22Rv1 (cell line): Measurements from ENCODE around the gene PLXDC2.

ENCODE experiments used
- H3K27ac ChIP-seq: fragments of 450-650 bp; 2 replicates; pipeline ENCODE4 v1.5.1; 2017
- CTCF ChIP-seq: fragments of 450-650 bp; IDR thresholded peaks from 2 replicates; pipeline ENCODE4 v1.5.1; 2017; ENCODE audit warnings: mild to moderate bottlenecking
- ZFX ChIP-seq: fragments of 450-650 bp; IDR thresholded peaks from 2 replicates; pipeline ENCODE4 v1.6.1; 2017; ENCODE audit warnings: antibody characterized with exemption, borderline replicate concordance

Gene PLXDC2

GRCh38 chr10:20059084-20059835 lies 243.0 kb downstream of the PLXDC2 start:
- no peak for TF ChIP-seq CTCF
- TF ChIP-seq ZFX = no peak
- H3K27ac ChIP-seq = no peak overlapping the region

- no peak for TF ChIP-seq ZFX
- TF ChIP-seq CTCF = no peak
- H3K27ac ChIP-seq = no peak overlapping the region
These were observed 249.6 kb downstream of the PLXDC2 start for GRCh38 chr10:20065814-20066213.

GRCh38 chr10:20073167-20073566 lies 256.9 kb downstream of the PLXDC2 start:
- TF ChIP-seq ZFX (no peak), CTCF (no peak)
- no peak overlapping the region for H3K27ac ChIP-seq

- H3K27ac ChIP-seq = no peak overlapping the region
- TF ChIP-seq ZFX (no peak), CTCF (no peak)
These were observed 259.5 kb downstream of the PLXDC2 start for GRCh38 chr10:20075713-20076112.

- no peak overlapping the region for H3K27ac ChIP-seq
- TF ChIP-seq ZFX (no peak), CTCF (no peak)
These were observed 268.2 kb downstream of the PLXDC2 start for GRCh38 chr10:20084451-20084850.

- no peak for TF ChIP-seq CTCF
- no peak for TF ChIP-seq ZFX
These were observed 268.9 kb downstream of the PLXDC2 start for GRCh38 chr10:20085115-20085514.

GRCh38 chr10:20087353-20087752 lies 271.1 kb downstream of the PLXDC2 start:
- TF ChIP-seq CTCF (no peak), ZFX (no peak)
- H3K27ac ChIP-seq = no peak overlapping the region

More at GRCh38 chr10:20085115-20085514, 268.9 kb downstream of the PLXDC2 start:
- H3K27ac ChIP-seq = no peak overlapping the region
